Measurements from ENCODE around the gene LCTL.

LCTL gene

DNA sequence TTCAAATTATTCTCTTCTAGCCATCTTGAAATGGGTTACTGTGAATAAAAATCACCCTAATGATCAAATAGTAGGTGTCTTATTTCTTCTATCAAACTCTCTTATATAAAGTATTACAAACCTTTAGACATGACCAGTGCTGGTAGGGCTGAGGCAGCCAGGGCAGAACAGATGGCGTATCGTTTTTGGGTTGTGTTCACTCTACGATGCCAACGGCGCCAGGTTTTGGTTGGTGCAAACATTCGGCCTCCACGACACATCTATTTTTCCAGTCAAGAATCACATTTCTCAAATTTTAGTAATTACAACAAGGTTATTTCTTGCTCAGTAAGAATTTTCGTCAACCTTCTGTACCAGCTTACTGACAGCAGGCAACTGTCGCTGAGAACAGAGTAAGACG lies 63.3 kb downstream of the LCTL start:
- no peak for TF ChIP-seq TCF12 (IDR thresholded peaks at IDR 0.05; ENCODE audit: low read depth)
- TF ChIP-seq RAD21 (IDR thresholded peaks at IDR 0.05; ENCODE audit: low read depth) = no peak
- TF ChIP-seq YY1 (IDR thresholded peaks at IDR 0.05; ENCODE audit: low read depth) = no peak
- no peak for TF ChIP-seq TEAD4 (IDR thresholded peaks at IDR 0.05)
- TF ChIP-seq ZBTB7A (IDR thresholded peaks at IDR 0.05; ENCODE audit: low read depth) = no peak
- TF ChIP-seq FOXM1 (IDR thresholded peaks at IDR 0.05; ENCODE audit: borderline replicate concordance, low read depth) = no peak
- TF ChIP-seq NFIC (IDR thresholded peaks at IDR 0.05) = no peak
- TF ChIP-seq, protein P1, sequence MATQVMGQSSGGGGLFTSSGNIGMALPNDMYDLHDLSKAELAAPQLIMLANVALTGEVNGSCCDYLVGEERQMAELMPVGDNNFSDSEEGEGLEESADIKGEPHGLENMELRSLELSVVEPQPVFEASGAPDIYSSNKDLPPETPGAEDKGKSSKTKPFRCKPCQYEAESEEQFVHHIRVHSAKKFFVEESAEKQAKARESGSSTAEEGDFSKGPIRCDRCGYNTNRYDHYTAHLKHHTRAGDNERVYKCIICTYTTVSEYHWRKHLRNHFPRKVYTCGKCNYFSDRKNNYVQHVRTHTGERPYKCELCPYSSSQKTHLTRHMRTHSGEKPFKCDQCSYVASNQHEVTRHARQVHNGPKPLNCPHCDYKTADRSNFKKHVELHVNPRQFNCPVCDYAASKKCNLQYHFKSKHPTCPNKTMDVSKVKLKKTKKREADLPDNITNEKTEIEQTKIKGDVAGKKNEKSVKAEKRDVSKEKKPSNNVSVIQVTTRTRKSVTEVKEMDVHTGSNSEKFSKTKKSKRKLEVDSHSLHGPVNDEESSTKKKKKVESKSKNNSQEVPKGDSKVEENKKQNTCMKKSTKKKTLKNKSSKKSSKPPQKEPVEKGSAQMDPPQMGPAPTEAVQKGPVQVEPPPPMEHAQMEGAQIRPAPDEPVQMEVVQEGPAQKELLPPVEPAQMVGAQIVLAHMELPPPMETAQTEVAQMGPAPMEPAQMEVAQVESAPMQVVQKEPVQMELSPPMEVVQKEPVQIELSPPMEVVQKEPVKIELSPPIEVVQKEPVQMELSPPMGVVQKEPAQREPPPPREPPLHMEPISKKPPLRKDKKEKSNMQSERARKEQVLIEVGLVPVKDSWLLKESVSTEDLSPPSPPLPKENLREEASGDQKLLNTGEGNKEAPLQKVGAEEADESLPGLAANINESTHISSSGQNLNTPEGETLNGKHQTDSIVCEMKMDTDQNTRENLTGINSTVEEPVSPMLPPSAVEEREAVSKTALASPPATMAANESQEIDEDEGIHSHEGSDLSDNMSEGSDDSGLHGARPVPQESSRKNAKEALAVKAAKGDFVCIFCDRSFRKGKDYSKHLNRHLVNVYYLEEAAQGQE (IDR thresholded peaks at IDR 0.05; ENCODE audit: low read depth) = no peak
- TF ChIP-seq EGR1 (IDR thresholded peaks at IDR 0.05) = no peak
- no peak for TF ChIP-seq EP300 (IDR thresholded peaks at IDR 0.05; ENCODE audit: borderline replicate concordance)
- TF ChIP-seq, protein P2, sequence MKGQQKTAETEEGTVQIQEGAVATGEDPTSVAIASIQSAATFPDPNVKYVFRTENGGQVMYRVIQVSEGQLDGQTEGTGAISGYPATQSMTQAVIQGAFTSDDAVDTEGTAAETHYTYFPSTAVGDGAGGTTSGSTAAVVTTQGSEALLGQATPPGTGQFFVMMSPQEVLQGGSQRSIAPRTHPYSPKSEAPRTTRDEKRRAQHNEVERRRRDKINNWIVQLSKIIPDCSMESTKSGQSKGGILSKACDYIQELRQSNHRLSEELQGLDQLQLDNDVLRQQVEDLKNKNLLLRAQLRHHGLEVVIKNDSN (IDR thresholded peaks at IDR 0.05) = no peak
- no peak for TF ChIP-seq CREB1 (IDR thresholded peaks at IDR 0.05; ENCODE audit: low read depth)
- no peak for TF ChIP-seq TAF1 (IDR thresholded peaks at IDR 0.05; ENCODE audit: low read depth)
- TF ChIP-seq, protein P3, sequence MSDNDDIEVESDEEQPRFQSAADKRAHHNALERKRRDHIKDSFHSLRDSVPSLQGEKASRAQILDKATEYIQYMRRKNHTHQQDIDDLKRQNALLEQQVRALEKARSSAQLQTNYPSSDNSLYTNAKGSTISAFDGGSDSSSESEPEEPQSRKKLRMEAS (IDR thresholded peaks at IDR 0.05) = no peak
- no peak for TF ChIP-seq CEBPB (IDR thresholded peaks at IDR 0.05)

DNA sequence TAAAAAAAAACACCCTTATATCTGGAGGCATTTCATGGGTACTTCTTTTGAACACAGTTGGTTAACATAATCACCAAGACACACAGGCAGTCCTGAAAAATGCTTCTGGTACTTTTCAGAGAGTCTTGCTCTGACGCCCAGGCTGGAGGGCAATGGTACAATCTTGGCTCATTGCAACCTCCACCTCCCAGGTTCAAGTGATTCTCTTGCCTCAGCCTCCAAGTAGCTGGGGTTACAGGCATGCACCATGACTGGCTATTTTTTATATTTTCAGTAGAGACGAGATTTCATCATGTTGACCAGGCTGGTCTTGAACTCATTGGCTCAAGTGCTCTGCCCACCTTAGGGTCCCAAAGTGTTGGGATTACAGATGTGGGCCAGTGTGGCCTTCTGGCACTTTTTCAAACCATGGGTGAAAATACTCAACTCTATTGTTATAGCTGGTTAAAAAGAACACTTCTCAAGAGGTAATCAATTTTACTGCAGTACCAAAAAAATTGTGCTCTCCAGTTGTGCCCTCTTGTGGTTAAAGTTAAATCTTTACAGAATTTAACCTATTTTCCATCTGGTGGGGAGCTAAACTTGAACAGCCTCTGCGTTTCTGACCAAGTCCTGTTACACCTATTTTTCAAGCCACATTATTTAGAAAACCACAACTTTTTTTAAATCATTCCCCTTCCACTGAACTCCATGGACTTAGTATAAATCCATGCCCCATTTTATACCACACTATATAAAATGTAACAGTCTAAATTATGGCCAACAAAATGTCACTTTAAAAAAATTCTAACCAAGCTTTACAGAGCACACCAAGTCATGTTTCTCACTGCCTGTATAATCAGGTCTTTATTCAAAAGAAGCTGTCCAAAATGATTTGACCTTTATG lies 67.1 kb downstream of the LCTL start:
- TF ChIP-seq TEAD4 (IDR thresholded peaks at IDR 0.05) (no peak), ZBTB7A (IDR thresholded peaks at IDR 0.05; ENCODE audit: low read depth) (no peak), TAF1 (IDR thresholded peaks at IDR 0.05; ENCODE audit: low read depth) (no peak), EP300 (IDR thresholded peaks at IDR 0.05; ENCODE audit: borderline replicate concordance) (no peak), CREB1 (IDR thresholded peaks at IDR 0.05; ENCODE audit: low read depth) (no peak), YY1 (IDR thresholded peaks at IDR 0.05; ENCODE audit: low read depth) (no peak), TCF12 (IDR thresholded peaks at IDR 0.05; ENCODE audit: low read depth) (no peak), RAD21 (IDR thresholded peaks at IDR 0.05; ENCODE audit: low read depth) (no peak), FOXM1 (IDR thresholded peaks at IDR 0.05; ENCODE audit: borderline replicate concordance, low read depth) (no peak), CEBPB (IDR thresholded peaks at IDR 0.05) (no peak), NFIC (IDR thresholded peaks at IDR 0.05) (no peak), EGR1 (IDR thresholded peaks at IDR 0.05) (no peak; the same call in 1 of the 2 replicates)
- TF ChIP-seq, protein P2 (IDR thresholded peaks at IDR 0.05) = no peak
- TF ChIP-seq, protein P1 (IDR thresholded peaks at IDR 0.05; ENCODE audit: low read depth) = no peak
- TF ChIP-seq, protein P3 (IDR thresholded peaks at IDR 0.05) = no peak
